ENCODE data around the gene FBXW11. TPM values are rescaled to one million over a fixed set of nuclear protein-coding genes. Genes with fewer than 3 reads are reported as not detected.

Gene FBXW11
- total RNA-seq, 1 donor = 64.8 TPM

DNA sequence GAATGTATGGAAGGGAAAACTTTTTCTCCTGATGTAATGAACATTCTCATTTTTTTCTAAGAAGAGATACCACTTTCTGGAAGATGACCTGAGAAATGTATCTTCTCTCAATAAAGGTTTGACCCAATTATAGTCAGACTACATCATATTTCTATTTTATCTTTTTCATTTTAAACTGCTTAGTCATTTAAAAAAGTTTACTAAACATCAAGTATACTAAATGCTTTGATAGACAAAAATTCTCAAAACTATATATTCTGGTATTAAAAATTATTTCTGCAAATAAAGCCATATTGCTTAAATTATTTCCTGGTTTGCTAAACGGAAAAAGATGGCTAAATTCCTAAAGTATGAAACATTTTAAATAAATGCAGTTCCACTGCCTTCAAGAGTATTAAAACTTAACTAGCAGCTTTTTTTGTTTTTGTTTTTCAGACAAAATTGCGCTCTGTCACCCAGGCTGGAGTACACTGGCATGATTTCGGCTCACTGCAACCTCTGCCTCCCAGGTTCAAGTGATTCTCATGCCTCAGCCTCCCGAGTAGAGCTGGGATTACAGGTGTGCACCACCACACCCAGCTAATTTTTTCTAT, 37.1 kb downstream of the FBXW11 start:
- DNase-seq (ENCODE audit: low read depth) = no peak
- TF ChIP-seq, protein P1, sequence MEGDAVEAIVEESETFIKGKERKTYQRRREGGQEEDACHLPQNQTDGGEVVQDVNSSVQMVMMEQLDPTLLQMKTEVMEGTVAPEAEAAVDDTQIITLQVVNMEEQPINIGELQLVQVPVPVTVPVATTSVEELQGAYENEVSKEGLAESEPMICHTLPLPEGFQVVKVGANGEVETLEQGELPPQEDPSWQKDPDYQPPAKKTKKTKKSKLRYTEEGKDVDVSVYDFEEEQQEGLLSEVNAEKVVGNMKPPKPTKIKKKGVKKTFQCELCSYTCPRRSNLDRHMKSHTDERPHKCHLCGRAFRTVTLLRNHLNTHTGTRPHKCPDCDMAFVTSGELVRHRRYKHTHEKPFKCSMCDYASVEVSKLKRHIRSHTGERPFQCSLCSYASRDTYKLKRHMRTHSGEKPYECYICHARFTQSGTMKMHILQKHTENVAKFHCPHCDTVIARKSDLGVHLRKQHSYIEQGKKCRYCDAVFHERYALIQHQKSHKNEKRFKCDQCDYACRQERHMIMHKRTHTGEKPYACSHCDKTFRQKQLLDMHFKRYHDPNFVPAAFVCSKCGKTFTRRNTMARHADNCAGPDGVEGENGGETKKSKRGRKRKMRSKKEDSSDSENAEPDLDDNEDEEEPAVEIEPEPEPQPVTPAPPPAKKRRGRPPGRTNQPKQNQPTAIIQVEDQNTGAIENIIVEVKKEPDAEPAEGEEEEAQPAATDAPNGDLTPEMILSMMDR (IDR thresholded peaks at IDR 0.05; ENCODE audit: insufficient read depth, low read length) = no peak
- no peak overlapping the region for H3K4me3 ChIP-seq (ENCODE audit: low read depth, low read length)

DNA sequence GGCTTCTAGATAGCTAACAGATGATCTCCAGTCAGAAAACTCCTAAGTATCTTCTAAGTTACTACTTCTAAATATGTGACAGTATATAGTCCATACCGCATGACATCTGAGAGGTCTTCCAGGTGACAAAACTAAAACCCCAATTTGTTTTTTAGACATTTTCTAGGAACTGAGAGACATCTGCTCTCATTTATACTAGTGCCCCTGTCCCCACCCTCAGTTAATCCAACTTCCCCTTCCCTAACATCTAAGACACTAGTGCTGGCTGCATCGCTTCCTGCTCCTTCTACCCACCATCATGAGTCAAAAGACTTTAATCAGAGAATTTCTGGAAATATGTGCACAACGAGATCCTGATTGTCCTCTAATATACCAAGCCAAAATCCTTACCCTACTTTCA, 37.9 kb downstream of the FBXW11 start:
- DNase-seq (ENCODE audit: low read depth) = no peak
- TF ChIP-seq, protein P1 (IDR thresholded peaks at IDR 0.05; ENCODE audit: insufficient read depth, low read length) = no peak
- H3K4me3 ChIP-seq (ENCODE audit: low read depth, low read length) = no peak overlapping the region

DNA sequence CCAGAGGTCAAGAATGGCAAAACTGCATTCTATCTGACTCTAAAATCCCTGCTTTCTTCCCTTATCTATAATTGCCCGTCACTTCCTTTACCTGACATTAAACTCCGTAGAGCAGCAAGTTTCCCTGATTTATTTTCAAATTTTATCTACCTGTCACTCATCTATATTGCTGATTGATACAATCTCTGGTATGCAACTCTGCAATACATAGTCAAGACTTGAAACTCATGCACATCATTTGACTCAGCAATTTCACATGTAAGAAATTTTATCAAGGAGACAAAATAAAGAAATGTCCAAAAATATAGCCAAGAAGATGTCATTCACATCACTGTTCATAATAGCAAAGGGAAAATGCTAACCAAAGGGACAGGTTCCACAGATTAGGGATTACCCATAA, 39.5 kb downstream of the FBXW11 start:
- no peak overlapping the region for H3K4me3 ChIP-seq (ENCODE audit: low read depth, low read length)
- TF ChIP-seq, protein P1 (IDR thresholded peaks at IDR 0.05; ENCODE audit: insufficient read depth, low read length) = no peak
- no peak for DNase-seq (ENCODE audit: low read depth)

DNA sequence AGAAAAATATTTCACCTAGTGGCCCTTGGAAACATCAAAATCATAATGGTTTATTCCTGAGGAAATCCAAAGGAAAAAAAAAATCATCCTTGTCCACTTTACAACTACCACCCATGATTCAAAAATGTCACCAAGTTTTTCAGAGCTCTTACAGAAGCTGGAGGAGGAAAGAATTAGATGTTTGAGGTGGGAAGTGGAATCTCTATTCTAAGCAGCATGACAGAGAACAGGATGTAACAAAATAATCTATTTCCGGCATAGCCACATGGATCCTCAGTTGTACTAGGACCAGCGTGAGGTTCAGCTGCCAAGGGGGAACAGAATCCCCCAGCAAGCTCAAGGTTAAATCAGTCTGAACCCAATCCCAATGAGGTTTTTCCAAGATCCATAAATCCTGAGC, 40.2 kb downstream of the FBXW11 start:
- TF ChIP-seq, protein P1 (IDR thresholded peaks at IDR 0.05; ENCODE audit: insufficient read depth, low read length) = no peak
- H3K4me3 ChIP-seq (ENCODE audit: low read depth, low read length) = no peak overlapping the region
- no peak for DNase-seq (ENCODE audit: low read depth)

DNA sequence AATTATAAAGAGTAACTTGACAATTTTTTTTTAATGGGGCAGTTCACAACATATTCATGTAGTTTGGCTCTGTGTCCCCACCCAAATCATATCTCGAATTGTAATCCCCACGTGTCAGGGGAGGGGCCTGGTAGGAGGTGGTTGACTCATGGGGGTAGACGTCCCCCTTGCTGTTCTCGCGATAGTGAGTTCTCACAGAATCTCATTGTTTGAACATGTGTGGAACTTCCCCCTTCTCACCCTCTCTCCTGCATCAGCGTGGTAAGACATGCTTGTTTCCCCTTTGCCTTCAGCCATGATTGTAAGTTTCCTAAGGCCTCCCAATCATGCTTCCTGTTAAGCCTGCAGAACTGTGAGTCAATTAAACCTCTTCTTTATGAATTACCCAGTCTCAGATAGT, 40.7 kb downstream of the FBXW11 start:
- TF ChIP-seq, protein P1 (IDR thresholded peaks at IDR 0.05; ENCODE audit: insufficient read depth, low read length) = no peak
- no peak overlapping the region for H3K4me3 ChIP-seq (ENCODE audit: low read depth, low read length)
- DNase-seq (ENCODE audit: low read depth) = no peak

DNA sequence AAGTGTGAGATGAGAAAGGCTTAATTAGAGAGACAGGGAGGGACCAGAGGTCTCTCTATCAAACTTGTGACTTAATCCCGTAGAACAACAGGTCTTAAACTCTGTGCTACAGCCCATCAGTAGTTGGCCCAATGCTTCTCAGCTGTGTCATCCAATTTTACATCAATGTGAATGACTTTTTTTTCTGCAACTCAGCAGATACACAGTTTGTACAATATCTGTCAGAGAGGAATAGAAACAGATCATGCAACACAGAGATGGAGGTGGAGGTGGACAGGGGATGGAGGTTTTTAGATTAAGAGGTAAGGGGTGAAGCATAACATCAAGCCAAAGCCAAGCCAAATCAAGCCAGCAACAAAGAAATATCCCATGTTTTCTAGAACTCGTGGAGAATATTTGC, 43.0 kb downstream of the FBXW11 start:
- no peak for DNase-seq (ENCODE audit: low read depth)
- no peak overlapping the region for H3K4me3 ChIP-seq (ENCODE audit: low read depth, low read length)
- TF ChIP-seq, protein P1 (IDR thresholded peaks at IDR 0.05; ENCODE audit: insufficient read depth, low read length) = no peak

DNA sequence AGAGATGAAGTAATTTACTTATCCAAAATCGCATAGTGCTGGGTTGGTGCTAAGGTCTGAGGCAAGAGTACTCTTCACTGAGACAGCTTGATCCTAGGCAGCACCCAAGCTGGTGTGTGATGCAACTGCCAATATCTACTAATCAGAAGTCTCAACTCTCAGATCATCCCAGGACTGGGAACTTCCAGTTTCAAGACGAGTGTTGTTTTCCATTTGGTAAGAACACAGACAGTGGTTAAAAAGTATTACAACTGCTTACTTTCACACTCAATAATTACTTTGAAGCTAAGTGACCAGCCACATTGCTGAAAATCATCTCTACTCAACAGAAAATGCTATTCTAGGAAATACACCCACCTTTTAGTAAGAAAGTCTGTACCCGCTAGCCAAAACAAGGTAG, 45.3 kb downstream of the FBXW11 start:
- TF ChIP-seq, protein P1 (IDR thresholded peaks at IDR 0.05; ENCODE audit: insufficient read depth, low read length) = no peak
- H3K4me3 ChIP-seq (ENCODE audit: low read depth, low read length) = no peak overlapping the region
- DNase-seq (ENCODE audit: low read depth) = peak; percentile 24
